Measurements from ENCODE around the gene HS2ST1.
"Not testable (repeated sequence)": the region's sequence is repeated elsewhere in the genome, so short reads cannot be mapped to it uniquely, and the experiment has no call there.

HS2ST1 gene

GRCh38 chr1:87028576-87028975, 114.1 kb downstream of the HS2ST1 start:
- DNase-seq: no peak

GRCh38 chr1:87030740-87031690, 116.6 kb downstream of the HS2ST1 start:
- DNase-seq: no peak

GRCh38 chr1:87034351-87034750, 119.9 kb downstream of the HS2ST1 start:
- no peak for DNase-seq

DNA sequence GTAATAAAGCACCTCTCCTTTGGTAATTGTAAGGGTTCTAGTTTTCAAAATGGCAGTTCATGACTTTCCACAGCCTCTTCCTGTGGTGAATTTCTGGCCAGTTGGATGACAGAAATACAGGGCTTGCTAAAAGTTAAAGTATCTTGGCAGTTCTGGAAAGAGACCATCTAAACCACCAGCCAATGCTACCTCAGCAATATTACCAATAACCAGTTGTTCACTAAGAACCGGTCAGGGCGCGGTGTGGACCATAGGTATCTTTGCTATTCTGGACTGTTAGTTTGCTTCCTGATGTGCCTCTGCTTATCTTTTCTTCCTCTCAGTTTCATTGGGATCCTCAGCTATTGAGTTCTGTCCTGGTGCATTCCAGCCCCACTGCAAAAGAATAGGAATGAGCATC, 124.7 kb downstream of the HS2ST1 start:
- DNase-seq: no peak

DNA sequence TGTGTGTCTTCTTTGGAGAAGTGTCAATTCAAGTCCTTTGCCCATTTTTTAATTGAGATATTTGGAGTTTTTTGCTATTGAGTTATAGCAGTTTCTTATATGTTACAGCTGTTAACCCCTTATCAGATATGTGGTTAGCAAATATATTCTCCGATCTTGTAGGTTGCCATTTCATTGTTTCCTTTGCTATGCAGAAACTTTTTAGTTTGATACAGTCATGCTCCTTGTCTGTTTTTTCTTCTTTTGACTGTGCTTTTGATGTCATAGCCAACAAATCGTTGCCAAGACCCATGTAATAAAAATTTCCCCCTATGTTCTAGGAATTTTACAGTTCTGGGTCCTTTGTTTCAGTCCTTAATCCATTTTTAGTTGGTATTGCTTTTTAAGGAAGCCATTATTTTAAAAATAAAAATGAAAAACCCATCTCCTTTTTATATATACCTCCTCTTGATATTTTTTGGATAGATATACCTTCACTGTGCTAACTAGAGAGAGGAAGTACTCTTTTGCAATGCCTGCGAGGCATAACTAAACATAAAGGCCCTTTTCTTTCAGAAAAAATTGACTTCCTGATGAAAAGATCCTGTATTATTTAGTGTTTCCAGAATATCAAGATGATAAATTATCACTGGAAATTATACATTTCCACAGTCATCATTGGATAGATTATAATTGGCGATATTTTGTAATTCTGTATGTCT, 127.8 kb downstream of the HS2ST1 start:
- no peak for DNase-seq

DNA sequence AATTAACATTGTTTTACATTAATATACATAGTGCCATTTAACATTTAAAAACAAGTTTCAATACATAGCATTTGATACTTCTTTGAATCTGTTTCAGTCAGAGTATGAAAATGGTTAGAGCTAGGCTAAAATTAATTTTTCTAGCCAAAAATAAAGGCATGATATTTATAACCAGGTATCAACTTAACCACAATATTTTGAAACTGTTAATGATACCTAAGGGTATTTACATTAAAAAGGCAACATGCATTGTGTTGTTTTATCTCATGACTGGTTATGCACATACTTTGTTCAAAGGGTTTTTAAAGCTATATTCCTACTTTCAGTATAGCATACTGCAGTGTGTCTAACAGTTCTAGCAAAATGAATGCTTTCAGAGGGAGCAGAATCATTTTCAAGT, 130.0 kb downstream of the HS2ST1 start:
- no peak for DNase-seq

DNA sequence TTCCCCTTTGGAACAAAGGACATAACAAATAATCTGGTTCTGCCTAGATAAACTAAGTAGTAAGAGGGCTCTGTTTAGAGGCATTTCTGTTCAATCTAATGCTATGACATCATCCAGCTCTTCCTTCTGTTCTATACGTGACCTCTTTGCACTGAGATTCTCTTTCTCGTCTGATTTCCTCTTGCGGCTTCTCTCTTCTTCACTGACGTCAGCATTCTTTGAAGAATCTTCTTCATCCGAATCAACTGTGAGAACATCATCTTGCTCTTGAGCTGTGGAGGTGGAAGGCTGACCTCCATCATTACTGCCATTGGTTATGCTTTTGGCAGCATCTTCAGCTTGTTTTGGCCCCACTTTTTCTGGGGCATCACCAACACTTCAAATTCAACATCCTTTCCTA, 130.4 kb downstream of the HS2ST1 start:
- no peak for DNase-seq

DNA sequence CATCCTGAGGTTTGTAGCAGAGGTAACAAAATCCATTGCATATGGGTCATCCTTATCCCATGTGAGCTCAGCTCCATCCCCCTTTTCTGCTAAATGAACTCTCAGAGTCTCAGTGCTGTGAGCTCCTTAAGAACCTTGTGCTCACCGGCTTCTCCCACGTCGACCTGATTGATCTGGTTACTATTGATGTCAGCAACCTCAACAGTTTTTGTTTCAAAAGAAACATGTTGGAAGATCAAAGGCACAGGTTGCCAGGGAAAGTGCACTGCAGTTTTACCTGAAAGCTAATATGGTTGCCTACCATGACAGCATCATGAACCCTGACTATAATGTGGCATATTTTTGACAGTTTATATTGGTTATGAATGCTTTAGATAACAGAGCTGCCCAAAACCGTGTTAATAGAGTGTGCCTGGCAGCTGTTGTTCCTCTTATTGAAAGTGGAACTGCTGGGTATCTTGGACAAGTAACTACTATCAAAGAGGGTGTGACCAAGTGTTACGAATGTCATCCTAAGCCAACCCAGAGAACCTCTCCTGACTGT, 131.4 kb downstream of the HS2ST1 start:
- DNase-seq: no peak

DNA sequence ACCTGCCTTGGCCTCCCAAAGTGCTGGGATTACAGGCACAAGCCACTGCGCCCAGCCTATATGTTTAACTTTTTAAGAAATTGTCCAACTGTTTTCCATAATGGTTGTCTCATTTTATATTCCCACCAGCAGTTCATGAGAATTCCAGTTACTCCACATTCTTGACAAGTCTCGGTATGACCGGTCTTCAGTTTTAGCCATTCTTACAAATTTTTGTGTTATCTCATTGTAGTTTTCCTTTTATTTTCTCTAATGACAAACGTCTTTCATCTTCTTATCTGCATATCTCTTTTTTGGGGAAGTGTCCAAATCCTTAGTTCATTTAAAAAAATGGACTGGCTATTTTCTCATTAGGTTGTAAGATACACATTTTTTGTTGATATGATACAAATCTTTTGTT, 132.5 kb downstream of the HS2ST1 start:
- DNase-seq: no peak

- DNase-seq: no peak
These were observed 133.8 kb downstream of the HS2ST1 start for GRCh38 chr1:87048237-87048636.

- no peak for DNase-seq
These were observed 137.5 kb downstream of the HS2ST1 start for GRCh38 chr1:87051965-87052364.

- no peak for DNase-seq
These were observed 138.0 kb downstream of the HS2ST1 start for GRCh38 chr1:87052400-87052799.

DNA sequence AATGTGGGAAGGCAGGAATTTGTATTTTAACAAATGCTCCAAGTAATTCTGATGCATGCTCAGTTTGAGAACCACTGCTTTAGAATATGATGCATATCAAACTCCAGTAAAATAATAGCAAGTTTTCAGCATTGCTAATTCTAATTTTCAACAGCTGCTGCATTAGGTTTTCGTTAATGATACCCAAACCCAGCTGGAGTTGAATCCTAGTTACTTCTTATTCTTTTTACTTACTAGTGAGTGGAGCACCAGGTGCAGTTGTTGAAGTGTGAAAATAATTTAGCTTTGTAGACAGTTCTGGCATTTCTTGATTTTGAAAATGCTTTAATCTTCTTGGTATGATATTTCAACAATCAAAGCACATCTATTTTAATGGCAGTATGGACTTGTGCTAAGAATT, 138.5 kb downstream of the HS2ST1 start:
- no peak for DNase-seq

DNA sequence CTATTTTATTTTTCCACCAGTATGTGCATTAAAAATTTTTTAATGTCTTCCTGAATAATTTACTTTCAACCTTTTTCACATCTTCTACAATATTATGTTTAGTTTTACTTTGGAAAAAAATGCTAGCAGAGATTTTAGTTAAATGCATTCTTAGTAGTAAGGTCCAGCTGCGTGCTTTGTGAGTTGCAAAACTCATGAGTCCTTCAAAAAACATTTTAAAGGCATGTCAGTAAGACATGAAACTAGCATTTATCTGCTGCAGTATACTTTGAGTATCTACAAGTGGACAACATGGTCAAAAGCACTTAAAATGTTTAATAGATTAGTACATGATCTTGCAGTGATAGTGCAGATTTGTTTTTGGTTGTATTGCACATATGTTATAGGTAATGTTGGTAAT, 139.0 kb downstream of the HS2ST1 start:
- DNase-seq: no peak

- no peak for DNase-seq
These were observed 142.5 kb downstream of the HS2ST1 start for GRCh38 chr1:87056974-87057373.

DNA sequence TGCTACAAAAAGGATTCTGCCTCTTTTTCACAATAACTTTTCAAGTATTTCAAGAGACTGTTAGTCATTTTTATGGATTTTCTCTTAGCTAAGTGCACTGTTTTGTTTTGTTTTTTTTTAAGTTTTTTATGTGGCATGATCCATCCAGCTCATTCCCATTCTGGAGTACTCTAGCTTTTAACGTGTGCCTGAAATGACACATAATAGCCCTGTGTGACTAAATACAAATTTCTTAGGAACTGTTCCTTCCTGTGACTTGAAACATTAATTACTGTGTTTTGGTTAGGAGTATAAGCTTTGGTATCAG, 143.9 kb downstream of the HS2ST1 start:
- DNase-seq: no peak

GRCh38 chr1:87061742-87062156, 147.3 kb downstream of the HS2ST1 start:
- no peak for DNase-seq

DNA sequence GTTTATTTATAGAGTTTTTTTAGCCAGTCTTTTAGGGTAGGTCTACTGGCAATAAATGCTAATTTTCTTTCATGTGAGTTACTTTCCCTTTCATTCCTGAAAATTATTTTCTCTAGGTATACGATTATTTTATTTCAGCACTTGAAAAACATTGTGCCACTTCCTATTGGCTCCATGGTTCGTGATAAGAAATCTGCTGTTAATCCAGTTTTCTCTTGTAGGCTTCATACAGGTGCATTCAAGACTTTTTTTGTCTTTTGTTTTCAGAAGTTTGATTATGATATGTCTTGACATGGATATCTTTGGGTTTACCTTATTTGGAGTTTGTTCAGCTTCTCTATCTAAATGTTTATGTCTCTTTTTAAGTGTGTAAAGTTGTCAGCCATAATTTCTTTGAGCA, 148.3 kb downstream of the HS2ST1 start:
- DNase-seq: no peak

GRCh38 chr1:87064309-87064708, 149.9 kb downstream of the HS2ST1 start:
- no peak for DNase-seq

DNA sequence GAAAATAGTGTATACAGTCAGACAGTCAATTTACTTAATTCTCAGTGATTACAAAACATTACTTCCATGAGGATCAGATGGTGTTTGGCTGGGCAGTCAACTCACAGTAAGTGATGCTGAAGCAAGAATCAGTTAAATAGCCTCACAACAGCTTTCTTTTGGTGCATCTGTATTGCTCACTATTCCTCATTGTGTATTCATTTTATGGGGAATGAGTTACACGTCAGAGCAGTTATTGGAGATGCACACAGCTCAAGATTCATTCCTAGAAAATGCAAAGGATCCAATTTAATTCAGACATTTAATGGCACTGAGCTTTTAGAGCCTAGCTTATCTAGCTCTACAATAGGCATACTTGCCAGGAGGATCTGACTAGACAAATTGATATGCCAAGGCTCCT, 150.6 kb downstream of the HS2ST1 start:
- no peak for DNase-seq

DNA sequence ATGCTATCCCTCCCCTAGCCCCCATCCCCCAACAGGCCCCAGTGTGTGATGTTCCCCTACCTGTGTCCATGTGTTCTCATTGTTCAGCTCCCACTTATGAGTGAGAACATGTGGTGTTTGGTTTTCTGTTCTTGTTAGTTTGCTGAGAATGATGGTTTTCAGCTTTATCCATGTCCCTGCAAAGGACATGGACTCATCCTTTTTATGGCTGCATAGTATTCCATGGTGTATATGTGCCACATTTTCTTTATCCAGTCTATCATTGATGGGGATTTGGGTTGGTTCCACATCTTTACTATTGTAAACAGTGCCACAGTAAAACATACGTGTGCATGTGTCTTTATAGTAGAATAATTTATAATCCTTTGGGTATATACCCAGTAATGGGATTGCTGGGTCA, 152.3 kb downstream of the HS2ST1 start:
- not testable (repeated sequence) for DNase-seq

GRCh38 chr1:87072411-87072810, 158.0 kb downstream of the HS2ST1 start:
- no peak for DNase-seq

DNA sequence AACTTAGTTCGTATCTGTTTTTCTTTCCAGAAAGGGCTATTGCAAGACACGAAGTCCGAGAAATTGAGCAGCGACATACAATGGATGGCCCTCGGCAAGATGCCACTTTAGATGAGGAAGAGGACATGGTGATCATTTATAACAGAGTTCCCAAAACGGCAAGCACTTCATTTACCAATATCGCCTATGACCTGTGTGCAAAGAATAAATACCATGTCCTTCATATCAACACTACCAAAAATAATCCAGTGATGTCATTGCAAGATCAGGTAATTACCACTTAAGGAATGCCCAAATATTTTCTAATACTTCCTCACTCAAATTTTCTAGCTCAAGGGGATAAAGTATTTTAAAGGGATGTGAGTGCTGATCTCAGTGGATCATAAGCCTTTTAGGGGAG, 158.5 kb downstream of the HS2ST1 start:
- DNase-seq: no peak
